Astrocyte (in vitro differentiated cells and primary cell): ENCODE measurements around the gene CFAP68. TPM values are rescaled to one million over a fixed set of nuclear protein-coding genes. Genes with fewer than 3 reads are reported as not detected.

Experiments used
- DNase-seq: peaks from one replicate; pipeline ENCODE4 v3.0.0-alpha.2; 2010; ENCODE audit warnings: low read depth
- FAIRE-seq: peaks from 2 replicates; lab custom pipeline; 2011; peaks lifted over from hg19 to GRCh38; lab: Jason Lieb, UNC
- H2AFZ ChIP-seq: 2 replicates; pipeline ENCODE4 v1.6.0; 2012; ENCODE audit warnings: low read depth, low read length, inconsistent platforms
- H3K27ac ChIP-seq: 2 replicates; pipeline ENCODE4 v1.5.1; 2011; ENCODE audit warnings: low read depth, low read length, inconsistent platforms
- H3K27me3 ChIP-seq: 2 replicates; pipeline ENCODE4 v1.6.0; 2011; ENCODE audit warnings: low read length, inconsistent platforms; ENCODE audit not compliant: insufficient read depth
- H3K36me3 ChIP-seq: 2 replicates; pipeline ENCODE4 v1.5.1; 2011; ENCODE audit warnings: low read length, inconsistent platforms; ENCODE audit not compliant: insufficient read depth
- H3K4me1 ChIP-seq: 2 replicates; pipeline ENCODE4 v1.5.1; 2011; ENCODE audit warnings: low read length, inconsistent platforms; ENCODE audit not compliant: insufficient read depth
- H3K4me2 ChIP-seq: 2 replicates; pipeline ENCODE4 v1.6.0; 2012; ENCODE audit warnings: low read length, inconsistent platforms
- H3K4me3 ChIP-seq: 2 replicates; pipeline ENCODE4 v1.5.1; 2011; ENCODE audit warnings: low read depth, mild to moderate bottlenecking, low read length, inconsistent platforms; ENCODE audit not compliant: insufficient read depth
- H3K79me2 ChIP-seq: 2 replicates; pipeline ENCODE4 v1.6.0; 2012; ENCODE audit warnings: mild to moderate bottlenecking, low read length, inconsistent platforms; ENCODE audit not compliant: insufficient read depth
- H3K9ac ChIP-seq: 2 replicates; pipeline ENCODE4 v1.6.0; 2012; ENCODE audit warnings: mild to moderate bottlenecking, low read length, inconsistent platforms
- H3K9me3 ChIP-seq: 2 replicates; pipeline ENCODE4 v1.5.1; 2012; ENCODE audit warnings: low read depth, mild to moderate bottlenecking, low read length, inconsistent platforms; ENCODE audit not compliant: insufficient read depth
- H4K20me1 ChIP-seq: 2 replicates; pipeline ENCODE4 v1.6.0; 2012; ENCODE audit warnings: low read length, inconsistent platforms; ENCODE audit not compliant: insufficient read depth
- H3K27ac Mint-ChIP-seq: one replicate; pipeline ENCODE4 v1.8.0; 2021; ENCODE audit warnings: mild to moderate bottlenecking, mixed read lengths; ENCODE audit not compliant: unreplicated experiment
- H3K27me3 Mint-ChIP-seq: one replicate; pipeline ENCODE4 v1.8.0; 2021; ENCODE audit warnings: low read depth, mixed read lengths; ENCODE audit not compliant: unreplicated experiment
- H3K36me3 Mint-ChIP-seq: one replicate; pipeline ENCODE4 v1.8.0; 2021; ENCODE audit warnings: low read depth, mixed read lengths; ENCODE audit not compliant: unreplicated experiment
- H3K4me1 Mint-ChIP-seq: one replicate; pipeline ENCODE4 v1.8.0; 2021; ENCODE audit warnings: low read depth, mixed read lengths; ENCODE audit not compliant: unreplicated experiment
- H3K4me3 Mint-ChIP-seq: one replicate; pipeline ENCODE4 v1.8.0; 2021; ENCODE audit warnings: mild to moderate bottlenecking, moderate library complexity, mixed read lengths; ENCODE audit not compliant: unreplicated experiment
- H3K9me3 Mint-ChIP-seq: one replicate; pipeline ENCODE4 v1.8.0; 2021; ENCODE audit warnings: mild to moderate bottlenecking, mixed read lengths; ENCODE audit not compliant: unreplicated experiment
- EZH2 ChIP-seq: IDR thresholded peaks from 2 replicates; pipeline ENCODE4 v1.6.1; 2012; ENCODE audit warnings: mild to moderate bottlenecking, low read length, inconsistent platforms; ENCODE audit not compliant: insufficient read depth
- total RNA-seq: library from RNA; stranded (reverse); gene quantifications from 2 replicates; pipeline ENCODE4 v1.2.1, GENCODE V29; 2021
- TF ChIP-seq, protein P1 (sequence below): IDR thresholded peaks from 2 replicates; pipeline ENCODE4 v1.5.1; 2011; ENCODE audit warnings: low read depth, mild to moderate bottlenecking, inconsistent platforms, low read length, moderate library complexity; ENCODE audit not compliant: insufficient read depth

Gene CFAP68
- total RNA-seq, 1 donor from 2014 or later = 18.8 TPM

DNA sequence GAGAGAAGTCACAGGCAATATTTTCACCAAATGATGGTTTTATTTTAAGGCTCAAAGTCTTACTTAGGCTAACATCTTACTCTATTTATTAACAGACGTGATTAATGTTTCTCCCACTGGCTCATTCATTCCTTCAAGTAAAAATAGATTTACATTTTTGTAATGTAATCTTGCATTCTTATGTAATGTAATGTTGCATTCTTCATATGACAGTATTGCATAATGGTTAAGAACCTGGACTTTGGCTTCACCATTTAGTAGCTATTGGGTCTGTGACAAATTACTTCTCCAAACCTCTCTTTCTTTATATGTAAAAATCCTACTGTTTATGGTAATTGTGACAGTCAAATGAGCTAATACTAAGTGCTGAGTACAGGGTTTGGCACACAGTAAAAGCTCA is 54.5 kb downstream of the CFAP68 start:
- H3K9ac ChIP-seq = no peak overlapping the region
- no peak overlapping the region for H2AFZ ChIP-seq
- no peak overlapping the region for H3K27ac ChIP-seq
- H4K20me1 ChIP-seq = no peaks in the 10 kb centered on the region
- peaks cover 25% of the 10 kb centered on the region for H3K4me1 ChIP-seq
- Mint-ChIP-seq H3K4me1 (peaks cover 26% of the 10 kb centered on the region), H3K9me3 (no peaks in the 10 kb centered on the region), H3K36me3 (no peaks in the 10 kb centered on the region), H3K27me3 (no peaks in the 10 kb centered on the region), H3K4me3 (no peak overlapping the region), H3K27ac (no peak overlapping the region)
- H3K9me3 ChIP-seq = no peaks in the 10 kb centered on the region
- FAIRE-seq (no peak), DNase-seq (no peak)
- H3K36me3 ChIP-seq = no peaks in the 10 kb centered on the region
- H3K79me2 ChIP-seq = no peaks in the 10 kb centered on the region
- H3K4me3 ChIP-seq = no peak overlapping the region
- TF ChIP-seq, protein P1, sequence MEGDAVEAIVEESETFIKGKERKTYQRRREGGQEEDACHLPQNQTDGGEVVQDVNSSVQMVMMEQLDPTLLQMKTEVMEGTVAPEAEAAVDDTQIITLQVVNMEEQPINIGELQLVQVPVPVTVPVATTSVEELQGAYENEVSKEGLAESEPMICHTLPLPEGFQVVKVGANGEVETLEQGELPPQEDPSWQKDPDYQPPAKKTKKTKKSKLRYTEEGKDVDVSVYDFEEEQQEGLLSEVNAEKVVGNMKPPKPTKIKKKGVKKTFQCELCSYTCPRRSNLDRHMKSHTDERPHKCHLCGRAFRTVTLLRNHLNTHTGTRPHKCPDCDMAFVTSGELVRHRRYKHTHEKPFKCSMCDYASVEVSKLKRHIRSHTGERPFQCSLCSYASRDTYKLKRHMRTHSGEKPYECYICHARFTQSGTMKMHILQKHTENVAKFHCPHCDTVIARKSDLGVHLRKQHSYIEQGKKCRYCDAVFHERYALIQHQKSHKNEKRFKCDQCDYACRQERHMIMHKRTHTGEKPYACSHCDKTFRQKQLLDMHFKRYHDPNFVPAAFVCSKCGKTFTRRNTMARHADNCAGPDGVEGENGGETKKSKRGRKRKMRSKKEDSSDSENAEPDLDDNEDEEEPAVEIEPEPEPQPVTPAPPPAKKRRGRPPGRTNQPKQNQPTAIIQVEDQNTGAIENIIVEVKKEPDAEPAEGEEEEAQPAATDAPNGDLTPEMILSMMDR = no peak
- no peak for TF ChIP-seq EZH2
- no peak overlapping the region for H3K4me2 ChIP-seq
- H3K27me3 ChIP-seq = no peaks in the 10 kb centered on the region

DNA sequence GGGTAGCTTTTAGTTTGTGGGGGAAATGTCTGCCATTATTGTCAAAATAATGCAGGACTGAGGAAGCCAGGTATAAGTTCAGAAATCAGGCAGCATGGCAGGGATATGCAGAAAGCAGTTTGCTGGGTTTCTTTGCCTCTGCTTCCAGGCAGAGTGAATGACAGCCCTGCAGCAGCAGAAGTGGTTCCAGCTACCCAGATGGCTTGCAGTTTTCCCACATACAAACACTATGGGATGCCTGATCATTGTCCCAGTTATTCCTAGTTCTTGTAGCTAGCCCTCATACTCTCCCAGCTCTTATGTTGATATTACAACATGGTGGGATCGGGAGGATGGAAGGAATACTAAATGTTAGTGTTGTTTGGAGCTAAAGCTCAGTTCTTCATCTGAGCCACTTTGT is 55.0 kb downstream of the CFAP68 start:
- Histone ChIP-seq H3K36me3 (no peaks in the 10 kb centered on the region), H2AFZ (no peak overlapping the region), H3K4me1 (peaks cover 29% of the 10 kb centered on the region), H3K4me3 (no peak overlapping the region), H4K20me1 (no peaks in the 10 kb centered on the region), H3K27ac (no peak overlapping the region), H3K27me3 (no peaks in the 10 kb centered on the region), H3K9ac (no peak overlapping the region), H3K79me2 (no peaks in the 10 kb centered on the region), H3K4me2 (no peak overlapping the region), H3K9me3 (no peaks in the 10 kb centered on the region)
- no peak for TF ChIP-seq EZH2
- TF ChIP-seq, protein P1 = no peak
- Mint-ChIP-seq H3K9me3 (no peaks in the 10 kb centered on the region), H3K27ac (no peak overlapping the region), H3K4me3 (no peak overlapping the region), H3K27me3 (no peaks in the 10 kb centered on the region), H3K36me3 (no peaks in the 10 kb centered on the region), H3K4me1 (peaks cover 30% of the 10 kb centered on the region)
- DNase-seq (no peak), FAIRE-seq (no peak)

Other genes starting within 250 kb of the CFAP68 start
- 43.0 and 44.5 TPM in 2 replicates for gene PPP2R1B, start 113.2 kb upstream of the CFAP68 start, total RNA-seq
- 24.9 and 31.1 TPM in 2 replicates for gene ALG9, start 8.0 kb upstream of the CFAP68 start, total RNA-seq
- gene FDXACB1, start 376 bp upstream of the CFAP68 start, total RNA-seq = 1.7 and 2.6 TPM in 2 replicates
- gene CRYAB, start 32.2 kb downstream of the CFAP68 start, total RNA-seq = 4.1 and 5.7 TPM in 2 replicates
- gene HSPB2, start 33.2 kb downstream of the CFAP68 start, total RNA-seq = not detected in 2 replicates
- gene C11orf52, start 39.4 kb downstream of the CFAP68 start, total RNA-seq = 0.50 and 0.60 TPM in 2 replicates
- 16.5 and 17.3 TPM in 2 replicates for gene DIXDC1, start 57.8 kb downstream of the CFAP68 start, total RNA-seq
- 31.8 and 34.2 TPM in 2 replicates for gene DLAT, start 145.9 kb downstream of the CFAP68 start, total RNA-seq
- gene PIH1D2, start 194.5 kb downstream of the CFAP68 start, total RNA-seq = 1.0 and 1.3 TPM in 2 replicates
- gene NKAPD1, start 194.8 kb downstream of the CFAP68 start, total RNA-seq = 24.3 and 27.7 TPM in 2 replicates
- 68.1 and 68.9 TPM in 2 replicates for gene TIMM8B, start 207.2 kb downstream of the CFAP68 start, total RNA-seq
- 45.2 and 46.5 TPM in 2 replicates for gene SDHD, start 207.3 kb downstream of the CFAP68 start, total RNA-seq